GM06990 (cell line): ENCODE data around the gene SYNDIG1.

Experiments used
- DNase-seq: peaks from one replicate; pipeline ENCODE4 v3.0.0-alpha.2; 2011; ENCODE audit not compliant: insufficient read length; ENCODE audit errors: extremely low read depth
- H3K27me3 ChIP-seq: replicated peaks from 2 replicates; pipeline ENCODE4 v1.6.0; 2011; ENCODE audit warnings: low read length; ENCODE audit not compliant: control insufficient read depth, insufficient read depth
- H3K36me3 ChIP-seq: 2 replicates; pipeline ENCODE4 v1.5.1; 2011; ENCODE audit warnings: low read length; ENCODE audit not compliant: control insufficient read depth, insufficient read depth
- H3K4me3 ChIP-seq: replicated peaks from 2 replicates; pipeline ENCODE4 v1.5.1; 2011; ENCODE audit warnings: low read depth, mild to moderate bottlenecking, control low read depth, low read length
- CTCF ChIP-seq: IDR thresholded peaks from 2 replicates; pipeline ENCODE4 v1.5.1; 2011; ENCODE audit warnings: low read length, control low read depth, mild to moderate bottlenecking, inconsistent platforms; ENCODE audit not compliant: insufficient read depth, poor library complexity, severe bottlenecking

Gene SYNDIG1

GRCh38 chr20:24480509-24480908 is 11.1 kb downstream of the SYNDIG1 start:
- Histone ChIP-seq H3K36me3 (no peaks in the 10 kb centered on the region), H3K4me3 (no peak overlapping the region), H3K27me3 (no peaks in the 10 kb centered on the region)
- no peak for DNase-seq
- TF ChIP-seq CTCF, result no peak

GRCh38 chr20:24481173-24481572 is 11.7 kb downstream of the SYNDIG1 start:
- Histone ChIP-seq H3K36me3 (no peaks in the 10 kb centered on the region), H3K4me3 (no peak overlapping the region), H3K27me3 (no peaks in the 10 kb centered on the region)
- no peak for DNase-seq
- TF ChIP-seq CTCF, result no peak

- no peak for TF ChIP-seq CTCF
- no peaks in the 10 kb centered on the region for H3K27me3 ChIP-seq
- H3K36me3 ChIP-seq, result no peaks in the 10 kb centered on the region
- DNase-seq, result no peak
- no peak overlapping the region for H3K4me3 ChIP-seq
Observed at GRCh38 chr20:24483435-24484080, 14.1 kb downstream of the SYNDIG1 start.

- Histone ChIP-seq H3K36me3 (no peaks in the 10 kb centered on the region), H3K4me3 (no peak overlapping the region), H3K27me3 (no peaks in the 10 kb centered on the region)
- no peak for TF ChIP-seq CTCF
- no peak for DNase-seq
Observed at GRCh38 chr20:24484081-24484450, 14.6 kb downstream of the SYNDIG1 start.

GRCh38 chr20:24485981-24486380 is 16.6 kb downstream of the SYNDIG1 start:
- no peak for TF ChIP-seq CTCF
- no peaks in the 10 kb centered on the region for H3K27me3 ChIP-seq
- no peak for DNase-seq
- H3K36me3 ChIP-seq, result no peaks in the 10 kb centered on the region
- no peak overlapping the region for H3K4me3 ChIP-seq

- TF ChIP-seq CTCF, result no peak
- no peaks in the 10 kb centered on the region for H3K36me3 ChIP-seq
- DNase-seq, result no peak
- no peaks in the 10 kb centered on the region for H3K27me3 ChIP-seq
- H3K4me3 ChIP-seq, result no peak overlapping the region
Observed at GRCh38 chr20:24487240-24487639, 17.8 kb downstream of the SYNDIG1 start.
